Measurements from ENCODE around the gene F9. TPM values are rescaled to one million over a fixed set of nuclear protein-coding genes. Genes with fewer than 3 reads are reported as not detected.
A peak's percentile ranks its signal among the peaks of the same experiment; 100 is the strongest.

F9 gene
- total and polyA plus RNA-seq, 11 donors: not detected

DNA sequence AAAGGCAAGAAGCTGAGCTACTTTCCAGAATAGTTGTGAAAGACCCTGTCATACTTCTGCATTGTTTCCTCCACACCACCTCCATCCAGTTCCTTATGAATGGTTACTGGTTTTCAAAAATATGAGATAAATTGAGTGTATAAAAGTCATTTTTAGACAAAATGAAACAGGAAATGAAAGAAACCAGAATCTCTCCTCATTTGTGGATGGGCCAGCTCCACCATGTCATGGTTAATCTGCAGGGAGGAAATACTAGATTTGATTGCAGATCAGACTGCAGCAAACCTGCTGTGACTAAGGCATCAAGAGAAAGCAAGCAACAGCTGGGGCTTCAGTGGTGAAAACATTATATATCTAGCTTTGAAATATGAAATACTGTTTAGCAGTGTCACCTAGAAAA is 23.8 kb downstream of the F9 start:
- Histone ChIP-seq H3K4me3 (no peak overlapping the region), H3K27ac (no peak overlapping the region), H3K27me3 (peaks cover 0 to 15% (median 0%) of the 10 kb centered on the region in 9 donors), H3K4me1 (no peaks in the 10 kb centered on the region), H3K9me3 (no peaks in the 10 kb centered on the region), H3K36me3 (no peaks in the 10 kb centered on the region)
- no peak for DNase-seq
- no peak for TF ChIP-seq POLR2A (IDR thresholded peaks at IDR 0.05)
- TF ChIP-seq, protein P1, sequence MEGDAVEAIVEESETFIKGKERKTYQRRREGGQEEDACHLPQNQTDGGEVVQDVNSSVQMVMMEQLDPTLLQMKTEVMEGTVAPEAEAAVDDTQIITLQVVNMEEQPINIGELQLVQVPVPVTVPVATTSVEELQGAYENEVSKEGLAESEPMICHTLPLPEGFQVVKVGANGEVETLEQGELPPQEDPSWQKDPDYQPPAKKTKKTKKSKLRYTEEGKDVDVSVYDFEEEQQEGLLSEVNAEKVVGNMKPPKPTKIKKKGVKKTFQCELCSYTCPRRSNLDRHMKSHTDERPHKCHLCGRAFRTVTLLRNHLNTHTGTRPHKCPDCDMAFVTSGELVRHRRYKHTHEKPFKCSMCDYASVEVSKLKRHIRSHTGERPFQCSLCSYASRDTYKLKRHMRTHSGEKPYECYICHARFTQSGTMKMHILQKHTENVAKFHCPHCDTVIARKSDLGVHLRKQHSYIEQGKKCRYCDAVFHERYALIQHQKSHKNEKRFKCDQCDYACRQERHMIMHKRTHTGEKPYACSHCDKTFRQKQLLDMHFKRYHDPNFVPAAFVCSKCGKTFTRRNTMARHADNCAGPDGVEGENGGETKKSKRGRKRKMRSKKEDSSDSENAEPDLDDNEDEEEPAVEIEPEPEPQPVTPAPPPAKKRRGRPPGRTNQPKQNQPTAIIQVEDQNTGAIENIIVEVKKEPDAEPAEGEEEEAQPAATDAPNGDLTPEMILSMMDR (IDR thresholded peaks at IDR 0.05): no peak
- ATAC-seq: no peak
- intact Hi-C loops (cut with DNase I): loop anchor here in 2 of 10 donors (10.0 kb wide), 2 partner anchors 780 to 800 kb away; no protein-coding TSS in a partner anchor

DNA sequence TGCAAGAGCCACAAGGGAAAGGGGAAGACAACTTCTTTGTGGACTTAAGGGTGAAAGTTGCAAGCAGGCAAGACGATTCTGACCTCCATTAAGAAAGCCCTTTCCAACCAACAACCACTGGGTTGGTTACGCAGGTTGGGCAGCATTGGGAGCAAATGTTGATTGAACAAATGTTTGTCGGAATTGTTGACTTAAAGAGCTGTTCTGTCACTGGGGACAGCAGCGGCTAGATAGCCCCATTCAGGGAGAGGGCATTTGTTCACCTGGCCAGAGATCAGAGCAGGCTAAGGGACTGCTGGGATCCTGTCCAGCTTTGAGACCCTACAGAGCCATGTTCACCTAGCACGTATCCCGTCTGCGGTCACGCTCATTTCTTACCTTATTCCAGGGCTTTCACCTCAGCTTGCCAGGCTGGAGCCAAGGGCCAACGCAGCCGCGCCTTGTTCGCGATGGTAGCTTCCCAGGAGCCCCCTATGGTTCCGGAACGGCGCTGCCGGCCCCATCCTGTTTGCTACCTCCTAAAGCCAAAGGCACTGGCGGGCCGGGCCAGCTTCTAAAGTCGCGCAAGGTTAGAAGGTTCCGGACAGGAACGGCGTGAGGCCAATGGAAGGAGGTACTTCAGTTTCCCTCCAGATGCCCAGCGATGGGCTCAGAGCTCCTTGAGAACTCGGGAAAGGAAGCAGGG is 24.6 kb downstream of the F9 start:
- WGBS, 4 donors: 72 to 84% (median 76%) methylated on average over 26 of the region's 26 CpGs
- no peaks in the 10 kb centered on the region for H3K36me3 ChIP-seq
- no peak for DNase-seq
- H3K4me3 ChIP-seq: peak overlapping the region in 1 of 12 donors; percentile 5
- intact Hi-C loops (cut with DNase I): loop anchor here in 6 of 10 donors (5.0 to 10.0 kb wide), 3 partner anchors 778 to 800 kb away; no protein-coding TSS in a partner anchor
- TF ChIP-seq, protein P1 (IDR thresholded peaks at IDR 0.05): no peak
- TF ChIP-seq POLR2A (IDR thresholded peaks at IDR 0.05): no peak
- no peaks in the 10 kb centered on the region for H3K9me3 ChIP-seq
- H3K27me3 ChIP-seq: peaks cover 0 to 15% (median 0%) of the 10 kb centered on the region in 9 donors
- no peaks in the 10 kb centered on the region for H3K4me1 ChIP-seq
- no peak overlapping the region for H3K27ac ChIP-seq
- ATAC-seq: no peak

DNA sequence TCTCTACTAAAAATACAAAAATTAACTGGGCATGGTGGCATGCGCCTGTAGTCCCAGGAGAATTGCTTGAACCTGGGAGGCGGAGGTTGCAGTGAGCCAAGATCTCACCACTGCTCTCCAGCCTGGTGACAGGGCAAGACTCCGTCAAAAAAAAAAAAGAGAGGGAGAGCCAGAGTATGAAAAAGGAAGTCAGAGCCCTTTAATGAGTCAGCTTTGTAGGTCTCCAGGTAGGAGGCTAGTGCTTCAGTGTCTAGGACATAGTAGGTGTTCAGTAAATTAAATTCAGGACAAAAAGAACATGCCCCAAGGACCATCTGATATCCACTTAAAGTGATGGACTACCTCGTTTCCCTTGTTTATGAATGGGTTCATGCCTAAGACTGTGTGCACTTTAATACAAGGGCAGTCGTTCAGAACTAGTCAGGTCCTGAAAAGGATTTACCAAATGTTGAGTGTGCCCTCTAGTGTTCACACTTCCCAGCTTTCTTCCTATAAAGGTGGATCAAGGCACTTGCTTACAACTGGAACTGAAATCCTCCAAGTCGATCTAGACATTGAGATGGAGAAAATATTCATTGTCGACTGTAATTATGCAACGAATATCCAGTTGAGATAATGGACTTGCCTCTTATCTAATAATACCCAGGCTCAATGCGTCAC is 29.0 kb downstream of the F9 start:
- no peaks in the 10 kb centered on the region for H3K9me3 ChIP-seq
- H3K27me3 ChIP-seq: peaks cover 0 to 22% (median 0%) of the 10 kb centered on the region in 9 donors
- H3K36me3 ChIP-seq: no peaks in the 10 kb centered on the region
- H3K27ac ChIP-seq: no peak overlapping the region
- intact Hi-C loops (cut with DNase I): loop anchor here in 8 of 10 donors (5.0 to 10.0 kb wide), 5 partner anchors 435 to 805 kb away; no protein-coding TSS in a partner anchor
- ATAC-seq (peak in 1 of 4 donors; percentile 70), DNase-seq (peak in 1 of 5 donors; percentile 16)
- H3K4me3 ChIP-seq: no peak overlapping the region
- TF ChIP-seq POLR2A (IDR thresholded peaks at IDR 0.05): no peak
- TF ChIP-seq, protein P1 (IDR thresholded peaks at IDR 0.05): peak; percentile 23 to 53 (median 40)
- no peaks in the 10 kb centered on the region for H3K4me1 ChIP-seq
- 31 to 37% (median 35%) methylated on average over 9 of the region's 9 CpGs for WGBS, 4 donors

DNA sequence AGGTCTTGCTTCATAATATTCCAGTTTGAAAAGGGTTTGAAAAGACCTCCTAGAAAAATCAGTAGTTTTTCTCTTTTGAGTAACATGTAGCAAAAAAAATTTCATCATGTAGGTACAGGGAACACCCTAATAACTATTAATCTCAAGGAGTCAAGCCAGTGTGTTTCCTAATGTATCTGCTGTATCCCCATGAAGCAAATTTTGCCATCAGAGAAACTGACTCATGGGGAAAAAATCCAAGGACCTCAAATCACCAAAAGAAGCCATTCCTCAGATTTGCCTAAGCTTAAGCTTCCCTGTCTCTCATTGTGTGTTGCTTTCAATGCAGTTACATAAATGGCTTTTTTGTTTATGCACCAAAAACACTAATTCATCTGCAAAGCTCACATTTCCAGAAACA is 29.7 kb downstream of the F9 start:
- Histone ChIP-seq H3K4me3 (no peak overlapping the region), H3K36me3 (no peaks in the 10 kb centered on the region), H3K27ac (no peak overlapping the region), H3K9me3 (no peaks in the 10 kb centered on the region), H3K4me1 (no peaks in the 10 kb centered on the region), H3K27me3 (peaks cover 0 to 19% (median 0%) of the 10 kb centered on the region in 9 donors)
- ATAC-seq: no peak
- intact Hi-C loops (cut with DNase I): loop anchor here in 3 of 10 donors (5.0 to 10.0 kb wide), 3 partner anchors 435 to 788 kb away; no protein-coding TSS in a partner anchor
- no peak for TF ChIP-seq POLR2A (IDR thresholded peaks at IDR 0.05)
- TF ChIP-seq, protein P1 (IDR thresholded peaks at IDR 0.05): no peak
- no peak for DNase-seq
